Lower leg skin (tissue), 3 donors: ENCODE data around the gene CCDC27.

Experiments
- POLR2A ChIP-seq, 2 donors: fragments of 450-650 bp; IDR thresholded peaks; one replicate each; pipeline ENCODE4 v1.6.1; 2016 to 2017; ENCODE audit warnings: antibody characterized with exemption in 2 of 2, mild to moderate bottlenecking in 1 of 2, moderate library complexity in 1 of 2
- TF ChIP-seq, protein P1 (sequence below), 3 donors: fragments of 450-650 bp; IDR thresholded peaks; one replicate each; pipeline ENCODE4 v1.5.1; 2016; ENCODE audit warnings: antibody characterized with exemption in 3 of 3, mild to moderate bottlenecking in 3 of 3, moderate library complexity in 2 of 3

DNA sequence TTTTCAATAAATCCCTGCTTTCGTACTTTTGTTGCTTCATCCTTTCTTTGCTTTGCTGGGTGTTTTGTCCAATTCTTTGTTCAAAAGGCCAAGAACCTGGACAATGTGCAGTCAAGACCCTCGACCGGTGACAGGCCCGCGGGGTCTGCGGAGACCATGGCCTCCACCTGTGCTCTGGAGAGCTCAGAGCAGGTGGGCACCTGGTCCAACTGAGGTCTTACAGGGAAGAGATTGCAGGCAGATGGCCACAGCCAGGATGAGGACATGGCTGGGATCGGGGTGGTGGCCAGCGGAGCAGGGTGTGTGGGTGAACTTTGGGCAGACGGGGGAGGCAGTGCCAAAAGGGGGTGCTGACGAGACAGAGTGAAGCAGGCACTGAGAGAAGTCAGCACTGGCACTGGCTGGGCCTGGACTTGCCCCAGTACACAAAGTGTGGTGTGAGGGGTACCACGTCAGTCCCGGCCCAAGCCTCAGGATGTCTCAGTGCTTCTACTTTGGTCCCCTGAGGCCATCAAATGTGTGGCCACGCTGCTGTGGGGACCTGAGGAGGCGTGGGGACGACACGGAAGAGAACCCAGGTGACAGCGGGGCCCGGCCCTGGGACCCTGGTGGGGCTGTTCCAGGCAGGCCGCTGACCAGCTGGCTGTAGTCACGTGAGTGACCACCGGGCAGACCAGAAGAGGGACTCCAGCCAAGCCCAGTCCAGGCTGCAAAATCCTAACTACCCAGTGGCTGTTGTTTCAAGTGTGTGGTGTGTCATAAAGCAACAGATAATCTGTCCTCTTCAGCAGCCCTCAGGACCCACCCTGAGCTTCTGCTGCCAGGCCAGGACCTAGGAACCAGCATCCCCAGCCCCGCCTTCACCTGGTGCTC, 10.4 kb upstream of the CCDC27 start:
- TF ChIP-seq POLR2A (IDR thresholded peaks at IDR 0.05), result no peak
- TF ChIP-seq, protein P1, sequence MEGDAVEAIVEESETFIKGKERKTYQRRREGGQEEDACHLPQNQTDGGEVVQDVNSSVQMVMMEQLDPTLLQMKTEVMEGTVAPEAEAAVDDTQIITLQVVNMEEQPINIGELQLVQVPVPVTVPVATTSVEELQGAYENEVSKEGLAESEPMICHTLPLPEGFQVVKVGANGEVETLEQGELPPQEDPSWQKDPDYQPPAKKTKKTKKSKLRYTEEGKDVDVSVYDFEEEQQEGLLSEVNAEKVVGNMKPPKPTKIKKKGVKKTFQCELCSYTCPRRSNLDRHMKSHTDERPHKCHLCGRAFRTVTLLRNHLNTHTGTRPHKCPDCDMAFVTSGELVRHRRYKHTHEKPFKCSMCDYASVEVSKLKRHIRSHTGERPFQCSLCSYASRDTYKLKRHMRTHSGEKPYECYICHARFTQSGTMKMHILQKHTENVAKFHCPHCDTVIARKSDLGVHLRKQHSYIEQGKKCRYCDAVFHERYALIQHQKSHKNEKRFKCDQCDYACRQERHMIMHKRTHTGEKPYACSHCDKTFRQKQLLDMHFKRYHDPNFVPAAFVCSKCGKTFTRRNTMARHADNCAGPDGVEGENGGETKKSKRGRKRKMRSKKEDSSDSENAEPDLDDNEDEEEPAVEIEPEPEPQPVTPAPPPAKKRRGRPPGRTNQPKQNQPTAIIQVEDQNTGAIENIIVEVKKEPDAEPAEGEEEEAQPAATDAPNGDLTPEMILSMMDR (IDR thresholded peaks at IDR 0.05), result no peak
